Heart right ventricle (tissue), 16 donors: ENCODE measurements around the gene REEP2. TPM values are rescaled to one million over a fixed set of nuclear protein-coding genes. Genes with fewer than 3 reads are reported as not detected.

Experiments
- ATAC-seq, 8 donors: fragments of 200-7000 bp; cut with Tn5 transposase; one replicate each; pipeline ENCODE4 v1.9.1; 2020; ENCODE audit warnings: mild to moderate bottlenecking in 8 of 8, moderate library complexity in 8 of 8, moderate number of reproducible peaks in 1 of 8
- DNase-seq, 2 donors: peaks; one replicate each; pipeline ENCODE4 v3.0.0-alpha.2; 2020
- H3K27ac ChIP-seq, 10 donors: fragments of 200-600 bp; sonication (generic) in 2 of 10; one replicate each; pipeline versions ENCODE4 v1.5.0 to v1.8.0; 2020 to 2022; ENCODE audit warnings: mild to moderate bottlenecking in 3 of 10
- H3K27me3 ChIP-seq, 7 donors: fragments of 200-600 bp; one replicate each; pipeline ENCODE4 v1.8.0; 2021 to 2022; ENCODE audit warnings: mild to moderate bottlenecking in 2 of 7
- H3K36me3 ChIP-seq, 9 donors: fragments of 200-600 bp; sonication (generic) in 1 of 9; one replicate each; pipeline versions ENCODE4 v1.5.0 to v1.8.0; 2020 to 2022; ENCODE audit warnings: mild to moderate bottlenecking in 2 of 9
- H3K4me1 ChIP-seq, 9 donors: fragments of 200-600 bp; sonication (generic) in 1 of 9; one replicate each; pipeline versions ENCODE4 v1.5.0 to v1.8.0; 2020 to 2022; ENCODE audit warnings: mild to moderate bottlenecking in 4 of 9
- H3K4me3 ChIP-seq, 10 donors: fragments of 200-600 bp; sonication (generic) in 2 of 10; one replicate each; pipeline versions ENCODE4 v1.5.0 to v1.8.0; 2020 to 2022; ENCODE audit warnings: mild to moderate bottlenecking in 7 of 10, moderate library complexity in 2 of 10
- H3K9me3 ChIP-seq, 11 donors: fragments of 200-600 bp in 10 of 11; sonication (generic) in 2 of 11; one replicate each; pipeline versions ENCODE4 v1.5.0 to v1.8.0; 2013 to 2022; ENCODE audit warnings: mild to moderate bottlenecking in 2 of 11, control low read depth in 1 of 11, moderate library complexity in 1 of 11
- CTCF ChIP-seq, 9 donors: fragments of 200-600 bp; sonication (generic) in 2 of 9; IDR thresholded peaks; one replicate each; pipeline versions ENCODE4 v1.5.0 to v1.8.0; 2021 to 2022; ENCODE audit warnings: antibody characterized with exemption in 9 of 9, mild to moderate bottlenecking in 5 of 9, moderate library complexity in 1 of 9
- WGBS, 2 donors: extraction: QIAGEN DNeasy Blood & Tissue Kit; methylation state at CpG; one replicate each; pipeline ENCODE4 v1.1.7; 2013; ENCODE audit warnings: inconsistent platforms in 1 of 2; 5-methylcytosine and 5-hydroxymethylcytosine counted together
- intact Hi-C, 10 donors: fragments of 100-400 bp; cut with DNase I; formaldehyde crosslinking; loops; one replicate each; pipeline versions ENCODE4 v1.11.1 to v1.14.2; 2022
- polyA plus RNA-seq, 2 donors: library from polyadenylated mRNA; stranded (reverse); fragments of 200-250 nt; gene quantifications; one replicate each; pipeline ENCODE4 v1.2.3, GENCODE V29; 2013
- total RNA-seq, 10 donors: library from RNA; stranded (reverse); fragmentation: NEBNext Ultra II Directional in 3 of 10; extraction: Animal tissue kit (Norgen Biotek cat#: 25700) in 3 of 10; gene quantifications; one replicate each; pipeline versions ENCODE4 v1.2.1 to v1.2.4, GENCODE V29; 2021 to 2023
- donor health status: Arrhythmogenic right ventricular cardiomyopathy.
- donor health status: ischemic (EF 13 %, LVEDD 7.1; RV severe dilation, severe dysfunction).
- donor health status: healthy with polysubstance abuse.
- donor health status: DM: no; HTN: yes; CAD: no.
- donor health status: DM: no; HTN: no; CAD: no.
- donor health status: ischemic (EF 25% LVEDD 6.9; RV normal size, moderate dysfunction).
- donor health status: ischemic (EF 25% LVEDD 5.7; RV mildly dilated, moderate dysfunction).
- donor health status: healthy.
- donor health status: DM: yes; HTN: yes; CAD: no.
- donor health status: Ischemic cardiomyopathy.
- donor health status: ischemic (EF 35%, LVEDD 5.7; RV mildly dilated, moderate dysfunction).
- donor health status: nonischemic (EF 11% LVEDD 7.7; RV severe dilation, severe dysfunction).
- donor health status: DM: yes; HTN: yes; CAD: no.
- donor health status: PGD.
- donor health status: ischemic (EF 29% LVEDD 5.4; RV normal size, mild dysfunction).
- donor health status: nonischemic (EF 23%, LVEDD 6.1; RV moderate dilation, normal function).

REEP2 gene
- total and polyA plus RNA-seq, 12 donors = 2.0 to 17.3 (median 8.0) TPM

DNA sequence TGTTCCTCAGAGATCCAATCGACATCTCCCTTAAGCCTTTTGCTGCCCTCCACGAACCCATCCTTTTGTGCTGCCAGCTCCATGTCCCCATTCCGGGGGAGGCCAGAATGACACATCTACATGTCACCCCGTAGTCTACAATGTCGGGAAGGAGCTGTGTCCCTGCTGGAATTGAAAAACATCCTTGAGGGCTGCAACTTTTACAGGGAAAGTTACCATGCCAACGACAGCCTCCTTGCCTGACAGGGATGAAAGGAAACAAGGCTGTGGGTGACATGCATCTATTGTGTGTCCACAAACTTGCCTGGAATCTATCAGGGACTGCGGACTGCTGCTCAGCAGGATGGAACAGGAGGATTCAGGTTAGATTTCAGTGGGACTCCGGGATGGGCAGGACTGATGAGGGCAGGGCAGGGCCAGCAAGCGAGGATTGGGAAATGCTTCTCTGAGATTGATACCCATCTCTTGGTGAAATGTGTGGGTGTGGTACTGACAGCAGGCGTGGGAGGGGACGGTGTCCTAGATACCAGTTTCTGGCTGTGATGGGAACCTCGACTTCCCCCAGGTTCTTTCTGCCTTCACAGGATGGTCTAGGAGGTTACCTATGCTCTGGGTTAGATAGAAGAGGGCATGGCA lies 51.9 kb downstream of the REEP2 start:
- H3K4me1 ChIP-seq = peaks cover 14 to 48% (median 31%) of the 10 kb centered on the region in 9 donors
- DNase-seq (no peak), ATAC-seq (no peak)
- H3K27me3 ChIP-seq = peaks cover 0 to 28% (median 0%) of the 10 kb centered on the region in 7 donors
- no peak overlapping the region for H3K27ac ChIP-seq
- TF ChIP-seq CTCF (IDR thresholded peaks at IDR 0.05) = no peak
- no peaks in the 10 kb centered on the region for H3K9me3 ChIP-seq
- H3K4me3 ChIP-seq = peak overlapping the region in 1 of 10 donors; percentile 61
- WGBS, 2 donors = 84 to 85% methylated on average over 12 of the region's 12 CpGs
- intact Hi-C loops = loop anchor here in 1 of 10 donors (5.0 kb wide), 1 partner anchor 138 kb away; the partner anchor contains the start of gene KDM3B
- no peaks in the 10 kb centered on the region for H3K36me3 ChIP-seq

GRCh38 chr5:138491284-138491648 lies 52.4 kb downstream of the REEP2 start:
- Histone ChIP-seq H3K9me3 (no peaks in the 10 kb centered on the region), H3K27me3 (peaks cover 0 to 28% (median 0%) of the 10 kb centered on the region in 7 donors), H3K27ac (peak overlapping the region in 2 of 10 donors; percentile 1 to 15), H3K36me3 (no peaks in the 10 kb centered on the region), H3K4me1 (peaks cover 14 to 48% (median 31%) of the 10 kb centered on the region in 9 donors), H3K4me3 (peak overlapping the region in 9 of 10 donors; percentile 45 to 67 (median 61))
- ATAC-seq (no peak), DNase-seq (no peak)
- intact Hi-C loops = loop anchor here in 1 of 10 donors (5.0 kb wide), 1 partner anchor 139 kb away; the partner anchor contains the start of gene KDM3B
- WGBS, 2 donors = 54 to 61% methylated on average over 11 of the region's 11 CpGs
- no peak for TF ChIP-seq CTCF (IDR thresholded peaks at IDR 0.05)

DNA sequence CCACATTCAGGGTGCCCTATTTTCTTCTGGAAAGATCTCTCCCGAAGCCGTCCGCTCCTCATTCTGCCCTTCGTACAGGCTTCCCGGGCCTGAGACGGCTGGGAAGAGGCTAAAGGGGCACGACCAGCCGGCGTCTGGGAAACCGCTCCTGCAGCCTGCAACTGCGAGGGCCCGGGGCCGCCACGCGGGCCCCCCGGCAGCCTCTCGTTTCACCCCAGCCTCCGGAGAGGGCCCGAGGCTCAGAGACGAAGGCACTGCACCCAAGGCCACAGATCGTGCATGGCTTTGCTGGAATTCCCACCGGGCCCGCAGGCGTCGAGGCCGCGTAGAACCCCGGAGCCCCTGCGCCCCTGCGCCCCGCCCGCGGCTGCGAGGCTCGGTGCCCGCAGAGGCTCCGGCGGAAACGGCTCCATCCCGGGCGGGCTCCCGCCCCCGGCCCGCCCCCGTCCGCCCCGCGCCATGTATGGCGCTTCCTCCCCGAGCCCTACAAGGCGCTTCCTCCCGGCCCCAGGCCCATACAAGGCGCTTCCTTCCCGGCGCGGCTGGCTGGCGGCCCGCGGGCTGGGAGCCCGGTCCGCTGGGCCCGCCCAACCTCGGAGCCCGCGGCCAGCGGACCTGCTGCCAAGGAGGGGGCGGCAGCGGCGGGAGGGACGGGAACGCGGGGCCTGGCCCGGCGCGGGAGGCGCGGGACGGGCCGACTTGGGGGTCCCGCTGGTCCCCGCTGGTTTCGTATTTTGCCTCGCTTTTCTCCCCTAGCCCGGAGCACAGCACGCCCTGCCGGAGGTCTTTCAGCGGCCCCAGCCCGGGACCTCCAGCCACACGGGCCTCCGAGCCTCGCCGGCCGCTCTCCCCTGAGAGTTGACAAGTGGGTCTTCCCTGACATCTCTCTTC lies 53.1 kb downstream of the REEP2 start:
- Histone ChIP-seq H3K36me3 (no peaks in the 10 kb centered on the region), H3K4me1 (peaks cover 14 to 41% (median 31%) of the 10 kb centered on the region in 9 donors), H3K27ac (peak overlapping the region in 8 of 10 donors; percentile 50 to 77 (median 70)), H3K9me3 (no peaks in the 10 kb centered on the region), H3K27me3 (peaks cover 0 to 28% (median 0%) of the 10 kb centered on the region in 7 donors), H3K4me3 (peak overlapping the region; percentile 45 to 67 (median 60))
- peak; percentile 96 to 98 (median 98) for ATAC-seq
- intact Hi-C loops = loop anchor here in 4 of 10 donors (1.0 to 5.0 kb wide), 4 partner anchors 12 to 140 kb away; partner anchors contain the start of genes EGR1 (in 2 of the 4), ETF1 (in 1 of the 4) and KDM3B (in 1 of the 4)
- WGBS, 2 donors = 2 to 3% methylated on average over 67 to 93 of the region's 93 CpGs
- DNase-seq = peak; percentile 91 to 93
- TF ChIP-seq CTCF (IDR thresholded peaks at IDR 0.05) = no peak

DNA sequence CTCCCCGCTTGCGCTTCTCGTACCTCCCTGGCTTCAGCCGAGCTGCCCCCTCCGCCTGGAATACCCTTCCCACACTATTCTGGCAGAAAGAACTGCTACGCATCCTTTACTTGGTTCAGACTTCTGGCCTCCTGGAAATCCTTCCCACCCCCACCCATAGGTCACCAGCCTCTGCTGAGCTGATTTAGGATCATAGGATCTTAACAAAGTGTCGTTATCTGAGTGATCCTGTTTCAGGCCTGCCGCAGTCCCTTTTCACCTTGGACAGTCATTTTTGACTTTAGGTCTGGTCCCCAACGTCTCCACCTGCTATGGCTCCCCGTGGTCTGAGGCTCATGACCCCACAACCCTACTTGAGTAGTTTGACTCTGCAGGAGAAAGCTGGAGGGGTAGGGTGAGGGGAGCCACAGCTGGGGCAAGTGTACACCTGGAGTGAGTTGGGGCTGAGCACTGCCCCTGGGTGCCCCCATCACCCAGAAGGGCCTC lies 53.7 kb downstream of the REEP2 start:
- H3K4me1 ChIP-seq = peaks cover 14 to 38% (median 31%) of the 10 kb centered on the region in 9 donors
- WGBS, 2 donors = 22 to 32% methylated on average over 10 of the region's 10 CpGs
- no peak for DNase-seq
- no peaks in the 10 kb centered on the region for H3K9me3 ChIP-seq
- H3K27ac ChIP-seq = peak overlapping the region in 8 of 10 donors; percentile 50 to 77 (median 70)
- intact Hi-C loops = loop anchor here in 4 of 10 donors (1.0 to 5.0 kb wide), 4 partner anchors 12 to 140 kb away; partner anchors contain the start of genes EGR1 (in 2 of the 4), ETF1 (in 1 of the 4) and KDM3B (in 1 of the 4)
- peaks cover 0 to 28% (median 0%) of the 10 kb centered on the region in 7 donors for H3K27me3 ChIP-seq
- no peak for TF ChIP-seq CTCF (IDR thresholded peaks at IDR 0.05)
- peak overlapping the region; percentile 16 to 67 (median 60) for H3K4me3 ChIP-seq
- H3K36me3 ChIP-seq = no peaks in the 10 kb centered on the region
- peak in 3 of 8 donors; percentile 2 to 20 (median 4) for ATAC-seq
